ENCODE measurements around the gene ASXL2. TPM values are rescaled to one million over a fixed set of nuclear protein-coding genes. Genes with fewer than 3 reads are reported as not detected.

ASXL2 gene
- total RNA-seq, 1 experiment from 2014 or later, result 32.7 TPM

DNA sequence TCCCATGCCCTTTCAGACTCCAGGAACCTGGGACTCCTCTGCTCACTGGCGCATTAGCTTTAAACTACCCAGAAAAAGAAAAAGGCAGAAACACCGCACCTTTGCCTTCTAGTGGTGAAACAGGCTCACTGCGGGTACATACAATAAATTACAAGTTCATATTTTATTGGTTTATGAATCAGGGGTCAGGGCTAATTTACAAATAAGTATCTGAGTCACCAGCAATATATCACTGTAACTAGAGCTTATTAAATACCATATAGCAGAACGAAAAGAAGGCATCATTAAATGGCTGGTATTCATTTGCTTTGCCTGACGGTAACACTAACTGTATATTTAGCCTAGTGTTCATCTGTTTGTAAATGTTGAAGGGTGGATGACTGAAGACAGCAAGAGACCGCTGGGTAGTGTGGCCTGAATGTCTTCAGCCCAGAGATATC is 178.0 kb downstream of the ASXL2 start:
- WGBS (ENCODE audit: extremely low coverage, insufficient read length, low lambda C conversion rate), result no CpG with 5 or more reads among the region's 6 CpGs
- H3K79me2 ChIP-seq (ENCODE audit: insufficient read depth, low read length), result no peaks in the 10 kb centered on the region
- no peaks in the 10 kb centered on the region for H3K9me3 ChIP-seq (ENCODE audit: control insufficient read depth, low read depth, low read length)
- TF ChIP-seq, protein P1, sequence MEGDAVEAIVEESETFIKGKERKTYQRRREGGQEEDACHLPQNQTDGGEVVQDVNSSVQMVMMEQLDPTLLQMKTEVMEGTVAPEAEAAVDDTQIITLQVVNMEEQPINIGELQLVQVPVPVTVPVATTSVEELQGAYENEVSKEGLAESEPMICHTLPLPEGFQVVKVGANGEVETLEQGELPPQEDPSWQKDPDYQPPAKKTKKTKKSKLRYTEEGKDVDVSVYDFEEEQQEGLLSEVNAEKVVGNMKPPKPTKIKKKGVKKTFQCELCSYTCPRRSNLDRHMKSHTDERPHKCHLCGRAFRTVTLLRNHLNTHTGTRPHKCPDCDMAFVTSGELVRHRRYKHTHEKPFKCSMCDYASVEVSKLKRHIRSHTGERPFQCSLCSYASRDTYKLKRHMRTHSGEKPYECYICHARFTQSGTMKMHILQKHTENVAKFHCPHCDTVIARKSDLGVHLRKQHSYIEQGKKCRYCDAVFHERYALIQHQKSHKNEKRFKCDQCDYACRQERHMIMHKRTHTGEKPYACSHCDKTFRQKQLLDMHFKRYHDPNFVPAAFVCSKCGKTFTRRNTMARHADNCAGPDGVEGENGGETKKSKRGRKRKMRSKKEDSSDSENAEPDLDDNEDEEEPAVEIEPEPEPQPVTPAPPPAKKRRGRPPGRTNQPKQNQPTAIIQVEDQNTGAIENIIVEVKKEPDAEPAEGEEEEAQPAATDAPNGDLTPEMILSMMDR (conservative IDR thresholded peaks at IDR 0.05), result peak; percentile 81
- Mint-ChIP-seq H3K4me3 (no peak overlapping the region), H3K27me3 (ENCODE audit: low read depth) (0 out of 2 replicates have a peak, but pooled peaks cover 2% of the 10 kb centered on the region), H3K4me1 (peaks cover 2 to 3% of the 10 kb centered on the region in 2 experiments; a peak in 2 of 4 replicates), H3K27ac (no peak overlapping the region), H3K36me3 (ENCODE audit: insufficient read depth in 1 of 3, low read depth in 3 of 3) (peaks cover 3 to 8% (median 6%) of the 10 kb centered on the region in 3 experiments; a peak in 5 of 7 replicates), H3K9me3 (peaks cover 7 to 10% of the 10 kb centered on the region in 2 experiments)
- no peak overlapping the region for H3T11ph ChIP-seq (ENCODE audit: low read length)
- H3K79me1 ChIP-seq (ENCODE audit: insufficient read depth, low read depth, low read length, poor library complexity, severe bottlenecking), result no peaks in the 10 kb centered on the region
- no peak overlapping the region for H2BK120ac ChIP-seq (ENCODE audit: low read depth, low read length, poor library complexity, severe bottlenecking)
- no peak overlapping the region for H4K8ac ChIP-seq (replicated peaks; ENCODE audit: insufficient read length, low read depth, low read length)
- no peak overlapping the region for H3K27ac ChIP-seq (ENCODE audit: insufficient read length, low read depth, low read length)
- H3K4me1 ChIP-seq (ENCODE audit: insufficient read depth, low read length), result peaks cover 1% of the 10 kb centered on the region; the same call in 1 of the 2 replicates
- H3K56ac ChIP-seq (ENCODE audit: insufficient read length, low read depth, low read length), result no peak overlapping the region
- no peak overlapping the region for H4K91ac ChIP-seq (ENCODE audit: insufficient read length, low read depth, low read length)
- H3K4ac ChIP-seq (ENCODE audit: low read depth, low read length), result no peak overlapping the region
- no peak overlapping the region for H2BK20ac ChIP-seq (ENCODE audit: low read depth, low read length, poor library complexity, severe bottlenecking)
- H3K23ac ChIP-seq (ENCODE audit: insufficient read length, low read depth, low read length), result no peak overlapping the region
- H2BK5ac ChIP-seq (ENCODE audit: insufficient read length, low read length), result no peak overlapping the region
- no peaks in the 10 kb centered on the region for H3K23me2 ChIP-seq (ENCODE audit: insufficient read length, low read depth, low read length, poor library complexity, severe bottlenecking)
- no peak overlapping the region for H3K14ac ChIP-seq (ENCODE audit: insufficient read depth, low read length)
- no peak overlapping the region for H3K9ac ChIP-seq (ENCODE audit: extremely low read depth, insufficient read length, low read length)
- H2AK5ac ChIP-seq (ENCODE audit: insufficient read length, low read length), result no peak overlapping the region
- H2BK15ac ChIP-seq (ENCODE audit: low read depth, low read length), result no peak overlapping the region
- H2AFZ ChIP-seq (ENCODE audit: low read length), result no peak overlapping the region
- H4K5ac ChIP-seq (ENCODE audit: insufficient read length, low read depth, low read length), result no peak overlapping the region
- no peaks in the 10 kb centered on the region for H3K27me3 ChIP-seq (ENCODE audit: insufficient read depth, low read length)
- H4K20me1 ChIP-seq (ENCODE audit: control insufficient read depth, insufficient read depth, insufficient read length), result no peaks in the 10 kb centered on the region
- no peak overlapping the region for H2BK12ac ChIP-seq (ENCODE audit: insufficient read length, low read depth, low read length)
- H3K4me2 ChIP-seq (ENCODE audit: insufficient read depth, insufficient read length, low read length), result no peak overlapping the region
- DNase-seq, result peak; percentile 39
- H3K18ac ChIP-seq (ENCODE audit: insufficient read length, low read depth, low read length), result no peak overlapping the region
